K562 (cell line): ENCODE results near the gene PCLAF. TPM values are rescaled to one million over a fixed set of nuclear protein-coding genes. Genes with fewer than 3 reads are reported as not detected.

ENCODE experiments used
- DNMT1 ChIP-seq: fragments of 450-650 bp; IDR thresholded peaks from 2 replicates; pipeline ENCODE4 v1.6.1; 2016; ENCODE audit warnings: antibody characterized with exemption, mild to moderate bottlenecking
- FOXM1 ChIP-seq, 2 experiments: fragments of 450-650 bp in 1 of 2; sonication (generic) in 1 of 2; formaldehyde crosslinking in 1 of 2; IDR thresholded peaks; 2 replicates each; pipeline versions ENCODE4 v1.6.1 to v1.9.0; 2017 to 2022; ENCODE audit warnings: low read depth in 2 of 2, mild to moderate bottlenecking in 2 of 2, missing genetic modification reagents in 1 of 2, moderate library complexity in 1 of 2
- POLR2A ChIP-seq: fragments of 450-650 bp; conservative IDR thresholded peaks from 2 replicates; pipeline ENCODE4 v1.6.1; 2016
- SLC30A9 ChIP-seq: fragments of 250-450 bp; sonication (Bioruptor Pico); IDR thresholded peaks from 2 replicates; pipeline ENCODE4 v1.8.0; 2022; ENCODE audit warnings: mild to moderate bottlenecking, moderate library complexity
- SOX6 ChIP-seq: fragments of 450-650 bp; IDR thresholded peaks from 2 replicates; pipeline ENCODE4 v1.6.1; 2014; ENCODE audit warnings: mild to moderate bottlenecking
- XRCC5 ChIP-seq: fragments of 200-400 bp; formaldehyde crosslinking; IDR thresholded peaks from 2 replicates; pipeline ENCODE4 v1.6.1; 2017; ENCODE audit warnings: low read depth, mild to moderate bottlenecking, low read length
- ZNF778 ChIP-seq: fragments of 450-650 bp; formaldehyde crosslinking; IDR thresholded peaks from 2 replicates; pipeline ENCODE4 v1.4.0; 2020; ENCODE audit warnings: mild to moderate bottlenecking, moderate library complexity
- polyA plus RNA-seq, 8 experiments: library from polyadenylated mRNA; depleted of rRNA in 4 of 8; stranded (reverse) in 5 of 8; unstranded in 3 of 8; fragments of >200 nt; fragmentation: Nextera tagmentation in 2 of 8; fragmentation: Illumina TruSeq in 1 of 8; extraction: Ambion mirVana in 2 of 8; extraction: Trizol in 1 of 8; gene quantifications; 2 replicates each; pipeline versions ENCODE4 v1.2.1 to v1.2.3, GENCODE V29; 2011 to 2014; ENCODE audit warnings: inconsistent platforms in 1 of 8, missing spikeins in 1 of 8
- total RNA-seq, 7 experiments: library from RNA; depleted of rRNA in 6 of 7; stranded (reverse); fragments of >200 nt in 6 of 7; fragmentation: Illumina TruSeq in 2 of 7; extraction: Trizol in 2 of 7; gene quantifications; 2 replicates each; pipeline versions ENCODE4 v1.2.1 to v1.2.3, GENCODE V29; 2011 to 2021; ENCODE audit warnings: low replicate concordance in 1 of 7
- TF ChIP-seq, protein P1 (sequence below): IDR thresholded peaks from 3 replicates; pipeline ENCODE4 v1.6.1; 2011; ENCODE audit warnings: borderline replicate concordance, mild to moderate bottlenecking, moderate library complexity; ENCODE audit not compliant: insufficient read length; ENCODE audit errors: extremely low read depth
- TF ChIP-seq, protein P2 (sequence below): fragments of 250-450 bp; sonication (Bioruptor Pico); IDR thresholded peaks from 2 replicates; pipeline ENCODE4 v1.4.0; 2020; ENCODE audit warnings: mild to moderate bottlenecking, moderate library complexity
- TF ChIP-seq, protein P3 (sequence below), 2 experiments: fragments of 450-650 bp; IDR thresholded peaks; 2 replicates each; pipeline ENCODE4 v1.6.1; 2016; ENCODE audit warnings: mild to moderate bottlenecking in 2 of 2, borderline replicate concordance in 1 of 2, low read depth in 1 of 2, moderate library complexity in 1 of 2

The PCLAF gene
- total and polyA plus RNA-seq, 9 of the 15 experiments (the other 6 are each of a cell fraction or from before 2014, with no cell fraction given): 112 to 881 (median 360) TPM

DNA sequence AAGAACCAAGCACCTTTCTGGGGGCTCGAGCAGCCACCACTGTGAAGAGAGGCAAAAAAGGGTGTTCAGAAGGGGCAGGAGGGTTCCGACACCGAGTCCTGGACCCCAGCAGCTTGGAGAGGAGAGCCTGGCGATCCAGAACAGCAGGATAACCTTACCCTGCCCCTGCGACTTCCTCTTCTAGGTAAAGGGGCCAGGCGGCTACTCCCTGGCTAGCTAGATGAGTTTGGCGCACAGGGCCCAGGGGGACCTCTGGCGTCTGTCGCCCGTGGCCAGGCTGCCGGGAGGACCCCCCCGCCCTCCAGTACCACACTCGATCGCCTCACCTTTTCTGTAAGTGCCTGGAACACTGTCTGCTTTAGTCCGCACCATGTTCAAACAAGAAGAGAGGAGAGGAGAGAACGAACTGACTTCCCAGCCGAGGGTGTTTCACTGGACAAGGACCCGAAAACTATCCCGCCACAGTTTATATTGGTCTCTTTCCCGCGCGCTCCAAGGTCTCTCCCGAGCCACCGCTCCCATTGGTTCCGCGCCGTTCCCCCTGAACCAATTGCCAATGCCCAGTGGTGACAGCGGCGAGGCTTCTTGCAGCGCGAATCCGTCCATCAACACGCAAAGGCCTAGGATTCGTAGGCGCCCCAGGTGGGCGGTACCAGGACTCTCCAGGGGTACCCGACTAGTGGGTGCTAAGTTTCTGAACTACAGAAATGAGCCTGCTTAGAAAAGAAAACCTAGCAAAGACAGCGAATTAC, at the start of gene PCLAF (continued):
- TF ChIP-seq, protein P1, sequence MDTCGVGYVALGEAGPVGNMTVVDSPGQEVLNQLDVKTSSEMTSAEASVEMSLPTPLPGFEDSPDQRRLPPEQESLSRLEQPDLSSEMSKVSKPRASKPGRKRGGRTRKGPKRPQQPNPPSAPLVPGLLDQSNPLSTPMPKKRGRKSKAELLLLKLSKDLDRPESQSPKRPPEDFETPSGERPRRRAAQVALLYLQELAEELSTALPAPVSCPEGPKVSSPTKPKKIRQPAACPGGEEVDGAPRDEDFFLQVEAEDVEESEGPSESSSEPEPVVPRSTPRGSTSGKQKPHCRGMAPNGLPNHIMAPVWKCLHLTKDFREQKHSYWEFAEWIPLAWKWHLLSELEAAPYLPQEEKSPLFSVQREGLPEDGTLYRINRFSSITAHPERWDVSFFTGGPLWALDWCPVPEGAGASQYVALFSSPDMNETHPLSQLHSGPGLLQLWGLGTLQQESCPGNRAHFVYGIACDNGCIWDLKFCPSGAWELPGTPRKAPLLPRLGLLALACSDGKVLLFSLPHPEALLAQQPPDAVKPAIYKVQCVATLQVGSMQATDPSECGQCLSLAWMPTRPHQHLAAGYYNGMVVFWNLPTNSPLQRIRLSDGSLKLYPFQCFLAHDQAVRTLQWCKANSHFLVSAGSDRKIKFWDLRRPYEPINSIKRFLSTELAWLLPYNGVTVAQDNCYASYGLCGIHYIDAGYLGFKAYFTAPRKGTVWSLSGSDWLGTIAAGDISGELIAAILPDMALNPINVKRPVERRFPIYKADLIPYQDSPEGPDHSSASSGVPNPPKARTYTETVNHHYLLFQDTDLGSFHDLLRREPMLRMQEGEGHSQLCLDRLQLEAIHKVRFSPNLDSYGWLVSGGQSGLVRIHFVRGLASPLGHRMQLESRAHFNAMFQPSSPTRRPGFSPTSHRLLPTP: no peak
- TF ChIP-seq DNMT1: no peak
- TF ChIP-seq ZNF778 (CRISPR knock-in tag): no peak
- TF ChIP-seq, protein P2, sequence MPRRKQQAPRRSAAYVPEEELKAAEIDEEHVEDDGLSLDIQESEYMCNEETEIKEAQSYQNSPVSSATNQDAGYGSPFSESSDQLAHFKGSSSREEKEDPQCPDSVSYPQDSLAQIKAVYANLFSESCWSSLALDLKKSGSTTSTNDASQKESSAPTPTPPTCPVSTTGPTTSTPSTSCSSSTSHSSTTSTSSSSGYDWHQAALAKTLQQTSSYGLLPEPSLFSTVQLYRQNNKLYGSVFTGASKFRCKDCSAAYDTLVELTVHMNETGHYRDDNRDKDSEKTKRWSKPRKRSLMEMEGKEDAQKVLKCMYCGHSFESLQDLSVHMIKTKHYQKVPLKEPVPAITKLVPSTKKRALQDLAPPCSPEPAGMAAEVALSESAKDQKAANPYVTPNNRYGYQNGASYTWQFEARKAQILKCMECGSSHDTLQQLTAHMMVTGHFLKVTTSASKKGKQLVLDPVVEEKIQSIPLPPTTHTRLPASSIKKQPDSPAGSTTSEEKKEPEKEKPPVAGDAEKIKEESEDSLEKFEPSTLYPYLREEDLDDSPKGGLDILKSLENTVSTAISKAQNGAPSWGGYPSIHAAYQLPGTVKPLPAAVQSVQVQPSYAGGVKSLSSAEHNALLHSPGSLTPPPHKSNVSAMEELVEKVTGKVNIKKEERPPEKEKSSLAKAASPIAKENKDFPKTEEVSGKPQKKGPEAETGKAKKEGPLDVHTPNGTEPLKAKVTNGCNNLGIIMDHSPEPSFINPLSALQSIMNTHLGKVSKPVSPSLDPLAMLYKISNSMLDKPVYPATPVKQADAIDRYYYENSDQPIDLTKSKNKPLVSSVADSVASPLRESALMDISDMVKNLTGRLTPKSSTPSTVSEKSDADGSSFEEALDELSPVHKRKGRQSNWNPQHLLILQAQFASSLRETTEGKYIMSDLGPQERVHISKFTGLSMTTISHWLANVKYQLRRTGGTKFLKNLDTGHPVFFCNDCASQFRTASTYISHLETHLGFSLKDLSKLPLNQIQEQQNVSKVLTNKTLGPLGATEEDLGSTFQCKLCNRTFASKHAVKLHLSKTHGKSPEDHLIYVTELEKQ (CRISPR knock-in tag): no peak
- peak; percentile 70; the same call in 1 of the 2 replicates for TF ChIP-seq XRCC5
- TF ChIP-seq SLC30A9 (CRISPR knock-in tag): no peak
- peak; percentile 97 for TF ChIP-seq POLR2A
- peak; percentile 43; the same call in 1 of the 2 replicates for TF ChIP-seq FOXM1 (IDR thresholded peaks at IDR 0.05; ENCODE audit: low read depth)
- TF ChIP-seq FOXM1 (CRISPR knock-in tag; IDR thresholded peaks at IDR 0.05; ENCODE audit: low read depth): no peak
- 0 out of 2 replicates have a peak, but pooled peaks have one; percentile 12 for TF ChIP-seq SOX6
- TF ChIP-seq, protein P3, sequence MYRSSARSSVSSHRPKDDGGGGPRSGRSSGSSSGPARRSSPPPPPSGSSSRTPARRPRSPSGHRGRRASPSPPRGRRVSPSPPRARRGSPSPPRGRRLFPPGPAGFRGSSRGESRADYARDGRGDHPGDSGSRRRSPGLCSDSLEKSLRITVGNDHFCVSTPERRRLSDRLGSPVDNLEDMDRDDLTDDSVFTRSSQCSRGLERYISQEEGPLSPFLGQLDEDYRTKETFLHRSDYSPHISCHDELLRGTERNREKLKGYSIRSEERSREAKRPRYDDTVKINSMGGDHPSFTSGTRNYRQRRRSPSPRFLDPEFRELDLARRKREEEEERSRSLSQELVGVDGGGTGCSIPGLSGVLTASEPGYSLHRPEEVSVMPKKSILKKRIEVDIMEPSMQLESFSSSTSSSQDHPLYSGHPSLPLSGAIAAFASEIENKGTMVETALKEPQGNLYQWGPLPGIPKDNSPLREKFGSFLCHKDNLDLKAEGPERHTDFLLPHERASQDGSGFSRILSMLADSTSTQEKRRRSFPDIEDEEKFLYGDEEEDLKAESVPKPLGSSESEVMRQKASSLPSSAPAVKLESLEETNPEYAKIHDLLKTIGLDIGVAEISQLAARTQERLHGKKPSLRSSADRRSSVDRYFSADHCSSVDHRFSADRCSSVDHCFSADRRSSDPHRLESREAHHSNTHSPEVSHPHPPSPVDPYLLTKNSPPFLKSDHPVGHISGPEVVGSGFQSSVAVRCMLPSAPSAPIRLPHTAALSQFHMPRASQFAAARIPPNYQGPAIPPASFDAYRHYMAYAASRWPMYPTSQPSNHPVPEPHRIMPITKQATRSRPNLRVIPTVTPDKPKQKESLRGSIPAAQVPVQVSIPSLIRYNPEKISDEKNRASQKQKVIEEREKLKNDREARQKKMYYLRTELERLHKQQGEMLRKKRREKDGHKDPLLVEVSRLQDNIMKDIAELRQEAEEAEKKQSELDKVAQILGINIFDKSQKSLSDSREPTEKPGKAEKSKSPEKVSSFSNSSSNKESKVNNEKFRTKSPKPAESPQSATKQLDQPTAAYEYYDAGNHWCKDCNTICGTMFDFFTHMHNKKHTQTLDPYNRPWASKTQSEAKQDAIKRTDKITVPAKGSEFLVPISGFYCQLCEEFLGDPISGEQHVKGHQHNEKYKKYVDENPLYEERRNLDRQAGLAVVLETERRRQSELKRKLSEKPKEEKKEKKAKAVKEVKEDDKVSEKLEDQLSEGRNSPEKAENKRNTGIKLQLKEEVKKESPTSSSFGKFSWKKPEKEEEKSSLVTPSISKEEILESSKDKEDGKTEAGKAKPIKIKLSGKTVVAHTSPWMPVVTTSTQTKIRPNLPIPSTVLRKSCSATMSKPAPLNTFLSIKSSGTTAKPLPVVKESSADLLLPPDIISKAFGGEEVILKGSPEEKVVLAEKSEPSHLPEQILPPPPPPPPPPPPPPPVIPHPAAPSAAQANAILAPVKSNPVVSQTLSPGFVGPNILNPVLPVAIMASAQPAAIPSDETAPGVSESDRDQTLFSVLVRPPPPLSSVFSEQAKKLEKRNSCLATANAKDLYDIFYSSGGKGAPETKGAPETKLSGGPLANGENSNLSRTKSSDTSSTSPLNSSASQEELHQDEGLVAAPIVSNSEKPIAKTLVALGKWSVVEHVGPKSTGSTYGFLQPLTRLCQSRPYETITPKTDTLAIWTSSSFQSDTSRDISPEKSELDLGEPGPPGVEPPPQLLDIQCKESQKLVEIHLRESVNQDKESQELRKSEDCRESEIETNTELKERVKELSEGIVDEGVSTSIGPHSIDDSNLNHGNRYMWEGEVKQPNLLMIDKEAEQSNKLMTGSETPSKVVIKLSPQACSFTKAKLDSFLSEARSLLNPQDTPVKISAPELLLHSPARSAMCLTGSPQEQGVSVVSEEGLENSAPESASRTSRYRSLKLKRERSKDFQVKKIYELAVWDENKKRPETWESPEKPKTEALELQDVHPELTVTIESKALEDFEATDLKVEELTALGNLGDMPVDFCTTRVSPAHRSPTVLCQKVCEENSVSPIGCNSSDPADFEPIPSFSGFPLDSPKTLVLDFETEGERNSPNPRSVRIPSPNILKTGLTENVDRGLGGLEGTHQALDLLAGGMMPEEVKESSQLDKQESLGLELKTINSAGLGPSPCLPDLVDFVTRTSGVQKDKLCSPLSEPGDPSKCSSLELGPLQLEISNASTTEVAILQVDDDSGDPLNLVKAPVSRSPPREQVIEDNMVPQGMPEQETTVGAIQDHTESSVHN (IDR thresholded peaks at IDR 0.05; ENCODE audit: borderline replicate concordance in 1 of 2, low read depth in 1 of 2): no peak
